Measurements from ENCODE around the gene PIK3IP1.

The PIK3IP1 gene

DNA sequence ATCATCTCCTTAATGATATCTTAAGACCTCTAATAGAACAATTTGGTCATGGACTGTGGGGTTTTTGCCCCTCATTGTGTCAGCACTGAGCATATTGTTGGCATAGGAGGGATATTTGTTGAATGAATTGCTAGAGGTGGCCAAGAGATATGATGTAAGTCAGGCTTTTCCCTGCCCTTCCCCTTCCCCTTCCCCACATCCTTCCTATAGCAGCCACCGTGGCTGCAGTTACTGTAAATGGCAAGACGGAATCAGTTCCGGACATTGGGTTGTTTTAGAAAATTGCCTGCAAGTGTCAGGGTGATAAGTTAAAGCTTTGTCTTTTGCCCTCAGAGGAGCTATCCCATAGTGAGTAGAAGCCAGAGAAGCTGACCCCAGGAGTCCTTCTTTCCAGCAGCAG is 57.2 kb downstream of the PIK3IP1 start:
- H3K4me3 ChIP-seq (ENCODE audit: low read depth, low read length) = no peak overlapping the region
- TF ChIP-seq, protein P1, sequence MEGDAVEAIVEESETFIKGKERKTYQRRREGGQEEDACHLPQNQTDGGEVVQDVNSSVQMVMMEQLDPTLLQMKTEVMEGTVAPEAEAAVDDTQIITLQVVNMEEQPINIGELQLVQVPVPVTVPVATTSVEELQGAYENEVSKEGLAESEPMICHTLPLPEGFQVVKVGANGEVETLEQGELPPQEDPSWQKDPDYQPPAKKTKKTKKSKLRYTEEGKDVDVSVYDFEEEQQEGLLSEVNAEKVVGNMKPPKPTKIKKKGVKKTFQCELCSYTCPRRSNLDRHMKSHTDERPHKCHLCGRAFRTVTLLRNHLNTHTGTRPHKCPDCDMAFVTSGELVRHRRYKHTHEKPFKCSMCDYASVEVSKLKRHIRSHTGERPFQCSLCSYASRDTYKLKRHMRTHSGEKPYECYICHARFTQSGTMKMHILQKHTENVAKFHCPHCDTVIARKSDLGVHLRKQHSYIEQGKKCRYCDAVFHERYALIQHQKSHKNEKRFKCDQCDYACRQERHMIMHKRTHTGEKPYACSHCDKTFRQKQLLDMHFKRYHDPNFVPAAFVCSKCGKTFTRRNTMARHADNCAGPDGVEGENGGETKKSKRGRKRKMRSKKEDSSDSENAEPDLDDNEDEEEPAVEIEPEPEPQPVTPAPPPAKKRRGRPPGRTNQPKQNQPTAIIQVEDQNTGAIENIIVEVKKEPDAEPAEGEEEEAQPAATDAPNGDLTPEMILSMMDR (IDR thresholded peaks at IDR 0.05; ENCODE audit: low read depth, low read length, missing control alignments) = no peak
- DNase-seq (ENCODE audit: low read depth) = no peak

DNA sequence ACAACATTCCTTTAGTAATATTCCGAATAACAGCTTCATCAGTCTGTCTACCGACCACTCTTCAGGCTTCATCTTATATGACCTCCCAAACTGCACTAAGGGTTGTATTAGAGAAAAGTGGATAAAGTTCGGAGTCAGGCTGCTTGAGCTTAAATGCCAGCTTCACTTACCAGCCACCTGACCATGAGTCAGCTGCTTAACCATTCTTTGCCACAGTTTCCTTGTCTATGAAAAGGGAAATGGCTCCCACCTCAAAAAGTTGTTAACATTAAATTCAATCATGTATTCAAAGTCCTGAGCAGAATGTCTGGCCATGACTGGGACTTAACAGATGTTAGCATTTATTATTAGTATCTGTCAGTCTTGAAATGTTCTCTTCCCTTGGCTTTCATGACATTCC is 59.3 kb downstream of the PIK3IP1 start:
- TF ChIP-seq, protein P1 (IDR thresholded peaks at IDR 0.05; ENCODE audit: low read depth, low read length, missing control alignments) = no peak
- DNase-seq (ENCODE audit: low read depth) = no peak
- H3K4me3 ChIP-seq (ENCODE audit: low read depth, low read length) = no peak overlapping the region
